Measurements from ENCODE around the gene TUBD1. TPM values are rescaled to one million over a fixed set of nuclear protein-coding genes. Genes with fewer than 3 reads are reported as not detected.

TUBD1 gene
- total and polyA plus RNA-seq, 2 of the 13 experiments (the other 11 are each of a cell fraction or from before 2014, with no cell fraction given) = 18.2 to 25.9 TPM

DNA sequence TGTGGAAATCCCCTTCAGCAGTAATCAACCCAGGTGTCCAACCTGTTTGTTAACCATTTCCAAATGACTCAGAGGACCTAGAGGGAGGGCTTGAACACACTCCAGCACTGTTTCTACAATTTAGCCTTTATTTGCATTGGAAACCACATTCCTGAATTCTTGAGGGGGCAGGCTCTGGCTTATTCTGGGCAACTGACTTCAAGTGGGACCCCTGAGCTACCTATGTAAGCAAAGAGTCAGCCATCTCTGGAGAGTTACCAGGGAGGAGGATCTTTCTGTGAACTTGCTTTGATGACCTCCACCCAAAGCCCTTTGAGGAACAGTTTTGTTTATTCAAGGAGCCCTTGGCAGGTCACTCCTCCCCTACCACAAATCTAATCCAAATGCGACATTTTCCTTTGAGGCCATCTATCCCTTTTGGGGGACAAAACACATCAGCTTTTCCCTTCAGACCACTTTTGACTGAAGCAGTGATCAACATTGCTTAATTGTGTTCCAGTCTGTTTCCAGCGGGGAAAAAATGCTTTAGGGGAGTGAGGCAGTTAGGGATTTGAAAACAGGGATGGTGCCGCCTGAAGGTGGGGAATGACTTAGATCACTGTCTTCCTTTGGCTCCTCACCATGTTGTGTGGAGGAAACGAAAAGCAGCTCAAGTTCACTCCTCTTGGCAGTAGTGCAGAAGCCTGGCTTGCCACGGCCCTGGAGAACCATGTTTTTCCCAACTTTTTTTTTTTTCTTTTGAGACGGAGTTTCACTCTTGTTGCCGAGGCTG lies 46.2 kb downstream of the TUBD1 start (continued):
- TF ChIP-seq, protein P1, sequence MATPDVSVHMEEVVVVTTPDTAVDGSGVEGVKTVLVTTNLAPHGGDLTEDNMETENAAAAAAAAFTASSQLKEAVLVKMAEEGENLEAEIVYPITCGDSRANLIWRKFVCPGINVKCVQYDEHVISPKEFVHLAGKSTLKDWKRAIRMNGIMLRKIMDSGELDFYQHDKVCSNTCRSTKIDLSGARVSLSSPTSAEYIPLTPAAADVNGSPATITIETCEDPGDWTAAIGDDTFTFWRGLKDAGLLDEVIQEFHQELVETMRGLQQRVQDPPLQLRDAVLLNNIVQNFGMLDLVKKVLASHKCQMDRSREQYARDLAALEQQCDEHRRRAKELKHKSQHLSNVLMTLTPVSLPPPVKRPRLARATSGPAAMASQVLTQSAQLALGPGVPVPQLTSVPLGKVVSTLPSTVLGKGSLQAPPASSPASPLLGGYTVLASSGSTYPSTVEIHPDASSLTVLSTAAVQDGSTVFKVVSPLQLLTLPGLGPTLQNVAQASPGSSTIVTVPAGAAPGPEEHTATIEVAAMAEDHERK (CRISPR knock-in tag; IDR thresholded peaks at IDR 0.05; ENCODE audit: low read depth) = no peak
- TF ChIP-seq, protein P2, sequence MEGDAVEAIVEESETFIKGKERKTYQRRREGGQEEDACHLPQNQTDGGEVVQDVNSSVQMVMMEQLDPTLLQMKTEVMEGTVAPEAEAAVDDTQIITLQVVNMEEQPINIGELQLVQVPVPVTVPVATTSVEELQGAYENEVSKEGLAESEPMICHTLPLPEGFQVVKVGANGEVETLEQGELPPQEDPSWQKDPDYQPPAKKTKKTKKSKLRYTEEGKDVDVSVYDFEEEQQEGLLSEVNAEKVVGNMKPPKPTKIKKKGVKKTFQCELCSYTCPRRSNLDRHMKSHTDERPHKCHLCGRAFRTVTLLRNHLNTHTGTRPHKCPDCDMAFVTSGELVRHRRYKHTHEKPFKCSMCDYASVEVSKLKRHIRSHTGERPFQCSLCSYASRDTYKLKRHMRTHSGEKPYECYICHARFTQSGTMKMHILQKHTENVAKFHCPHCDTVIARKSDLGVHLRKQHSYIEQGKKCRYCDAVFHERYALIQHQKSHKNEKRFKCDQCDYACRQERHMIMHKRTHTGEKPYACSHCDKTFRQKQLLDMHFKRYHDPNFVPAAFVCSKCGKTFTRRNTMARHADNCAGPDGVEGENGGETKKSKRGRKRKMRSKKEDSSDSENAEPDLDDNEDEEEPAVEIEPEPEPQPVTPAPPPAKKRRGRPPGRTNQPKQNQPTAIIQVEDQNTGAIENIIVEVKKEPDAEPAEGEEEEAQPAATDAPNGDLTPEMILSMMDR (CRISPR knock-in tag; IDR thresholded peaks at IDR 0.05) = no peak; the same call in 1 of the 2 replicates
- TF ChIP-seq SIN3B (IDR thresholded peaks at IDR 0.05; ENCODE audit: low read length) (0 out of 2 replicates have a peak, but pooled peaks have one; percentile 15), EHMT2 (IDR thresholded peaks at IDR 0.05; ENCODE audit: borderline replicate concordance, low read depth, low read length) (peak; percentile 76; the same call in 1 of the 2 replicates), ARNT2 (CRISPR knock-in tag; IDR thresholded peaks at IDR 0.05; ENCODE audit: low read depth) (no peak), ZNF543 (CRISPR knock-in tag; IDR thresholded peaks at IDR 0.05) (no peak), ZNF34 (CRISPR knock-in tag; IDR thresholded peaks at IDR 0.05; ENCODE audit: borderline replicate concordance) (no peak), ZBTB8A (CRISPR knock-in tag; IDR thresholded peaks at IDR 0.05; ENCODE audit: borderline replicate concordance, low read depth) (no peak), ZC3H4 (CRISPR knock-in tag; IDR thresholded peaks at IDR 0.05; ENCODE audit: borderline replicate concordance) (no peak; the same call in none of the 2 replicates), ZNF430 (CRISPR knock-in tag; IDR thresholded peaks at IDR 0.05) (no peak), ZNF615 (CRISPR knock-in tag; IDR thresholded peaks at IDR 0.05; ENCODE audit: borderline replicate concordance) (no peak), FOXK2 (IDR thresholded peaks at IDR 0.05) (no peak), NBN (conservative IDR thresholded peaks at IDR 0.05) (no peak), FOXO1 (CRISPR knock-in tag; IDR thresholded peaks at IDR 0.05) (peak; percentile 44), ZNF30 (CRISPR knock-in tag; IDR thresholded peaks at IDR 0.05) (no peak), TCF7L2 (IDR thresholded peaks at IDR 0.05; ENCODE audit: low read depth, low read length) (peak; percentile 77)
- TF ChIP-seq, protein P3, sequence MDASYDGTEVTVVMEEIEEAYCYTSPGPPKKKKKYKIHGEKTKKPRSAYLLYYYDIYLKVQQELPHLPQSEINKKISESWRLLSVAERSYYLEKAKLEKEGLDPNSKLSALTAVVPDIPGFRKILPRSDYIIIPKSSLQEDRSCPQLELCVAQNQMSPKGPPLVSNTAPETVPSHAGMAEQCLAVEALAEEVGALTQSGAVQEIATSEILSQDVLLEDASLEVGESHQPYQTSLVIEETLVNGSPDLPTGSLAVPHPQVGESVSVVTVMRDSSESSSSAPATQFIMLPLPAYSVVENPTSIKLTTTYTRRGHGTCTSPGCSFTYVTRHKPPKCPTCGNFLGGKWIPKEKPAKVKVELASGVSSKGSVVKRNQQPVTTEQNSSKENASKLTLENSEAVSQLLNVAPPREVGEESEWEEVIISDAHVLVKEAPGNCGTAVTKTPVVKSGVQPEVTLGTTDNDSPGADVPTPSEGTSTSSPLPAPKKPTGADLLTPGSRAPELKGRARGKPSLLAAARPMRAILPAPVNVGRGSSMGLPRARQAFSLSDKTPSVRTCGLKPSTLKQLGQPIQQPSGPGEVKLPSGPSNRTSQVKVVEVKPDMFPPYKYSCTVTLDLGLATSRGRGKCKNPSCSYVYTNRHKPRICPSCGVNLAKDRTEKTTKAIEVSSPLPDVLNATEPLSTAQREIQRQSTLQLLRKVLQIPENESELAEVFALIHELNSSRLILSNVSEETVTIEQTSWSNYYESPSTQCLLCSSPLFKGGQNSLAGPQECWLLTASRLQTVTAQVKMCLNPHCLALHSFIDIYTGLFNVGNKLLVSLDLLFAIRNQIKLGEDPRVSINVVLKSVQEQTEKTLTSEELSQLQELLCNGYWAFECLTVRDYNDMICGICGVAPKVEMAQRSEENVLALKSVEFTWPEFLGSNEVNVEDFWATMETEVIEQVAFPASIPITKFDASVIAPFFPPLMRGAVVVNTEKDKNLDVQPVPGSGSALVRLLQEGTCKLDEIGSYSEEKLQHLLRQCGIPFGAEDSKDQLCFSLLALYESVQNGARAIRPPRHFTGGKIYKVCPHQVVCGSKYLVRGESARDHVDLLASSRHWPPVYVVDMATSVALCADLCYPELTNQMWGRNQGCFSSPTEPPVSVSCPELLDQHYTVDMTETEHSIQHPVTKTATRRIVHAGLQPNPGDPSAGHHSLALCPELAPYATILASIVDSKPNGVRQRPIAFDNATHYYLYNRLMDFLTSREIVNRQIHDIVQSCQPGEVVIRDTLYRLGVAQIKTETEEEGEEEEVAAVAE (CRISPR knock-in tag; IDR thresholded peaks at IDR 0.05; ENCODE audit: borderline replicate concordance) = peak; percentile 86
- TF ChIP-seq, protein P4, sequence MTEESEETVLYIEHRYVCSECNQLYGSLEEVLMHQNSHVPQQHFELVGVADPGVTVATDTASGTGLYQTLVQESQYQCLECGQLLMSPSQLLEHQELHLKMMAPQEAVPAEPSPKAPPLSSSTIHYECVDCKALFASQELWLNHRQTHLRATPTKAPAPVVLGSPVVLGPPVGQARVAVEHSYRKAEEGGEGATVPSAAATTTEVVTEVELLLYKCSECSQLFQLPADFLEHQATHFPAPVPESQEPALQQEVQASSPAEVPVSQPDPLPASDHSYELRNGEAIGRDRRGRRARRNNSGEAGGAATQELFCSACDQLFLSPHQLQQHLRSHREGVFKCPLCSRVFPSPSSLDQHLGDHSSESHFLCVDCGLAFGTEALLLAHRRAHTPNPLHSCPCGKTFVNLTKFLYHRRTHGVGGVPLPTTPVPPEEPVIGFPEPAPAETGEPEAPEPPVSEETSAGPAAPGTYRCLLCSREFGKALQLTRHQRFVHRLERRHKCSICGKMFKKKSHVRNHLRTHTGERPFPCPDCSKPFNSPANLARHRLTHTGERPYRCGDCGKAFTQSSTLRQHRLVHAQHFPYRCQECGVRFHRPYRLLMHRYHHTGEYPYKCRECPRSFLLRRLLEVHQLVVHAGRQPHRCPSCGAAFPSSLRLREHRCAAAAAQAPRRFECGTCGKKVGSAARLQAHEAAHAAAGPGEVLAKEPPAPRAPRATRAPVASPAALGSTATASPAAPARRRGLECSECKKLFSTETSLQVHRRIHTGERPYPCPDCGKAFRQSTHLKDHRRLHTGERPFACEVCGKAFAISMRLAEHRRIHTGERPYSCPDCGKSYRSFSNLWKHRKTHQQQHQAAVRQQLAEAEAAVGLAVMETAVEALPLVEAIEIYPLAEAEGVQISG (CRISPR knock-in tag; IDR thresholded peaks at IDR 0.05) = peak; percentile 70
- TF ChIP-seq, protein P5, sequence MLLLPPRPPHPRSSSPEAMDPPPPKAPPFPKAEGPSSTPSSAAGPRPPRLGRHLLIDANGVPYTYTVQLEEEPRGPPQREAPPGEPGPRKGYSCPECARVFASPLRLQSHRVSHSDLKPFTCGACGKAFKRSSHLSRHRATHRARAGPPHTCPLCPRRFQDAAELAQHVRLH (CRISPR knock-in tag; IDR thresholded peaks at IDR 0.05; ENCODE audit: borderline replicate concordance, low read depth) = peak; percentile 77; the same call in 1 of the 2 replicates
